DMS79 (cell line): Measurements from ENCODE around the gene ZG16B.

ENCODE experiments used
- DNase-seq: peaks from one replicate; lab custom pipeline; 2025; lab: John Stamatoyannopoulos, UW

ZG16B gene

GRCh38 chr16:2867987-2868789 is 38.1 kb downstream of the ZG16B start:
- peak; percentile 56 for DNase-seq

- DNase-seq: no peak
Measured at GRCh38 chr16:2871926-2872325, 41.8 kb downstream of the ZG16B start.

- DNase-seq: no peak
Measured at GRCh38 chr16:2874032-2874911, 44.2 kb downstream of the ZG16B start.

GRCh38 chr16:2874912-2875362 is 44.8 kb downstream of the ZG16B start:
- peak; percentile 17 for DNase-seq

- DNase-seq: no peak
Measured at GRCh38 chr16:2879854-2880508, 49.9 kb downstream of the ZG16B start.
